CD4-positive, alpha-beta T cell treated with Interleukin-4 for 1 hour (primary cell): ENCODE data around the gene TCF20.

Experiments
- DNase-seq, 2 donors: peaks; one replicate each; pipeline ENCODE4 v3.0.0-alpha.2; 2020 to 2022

The TCF20 gene

DNA sequence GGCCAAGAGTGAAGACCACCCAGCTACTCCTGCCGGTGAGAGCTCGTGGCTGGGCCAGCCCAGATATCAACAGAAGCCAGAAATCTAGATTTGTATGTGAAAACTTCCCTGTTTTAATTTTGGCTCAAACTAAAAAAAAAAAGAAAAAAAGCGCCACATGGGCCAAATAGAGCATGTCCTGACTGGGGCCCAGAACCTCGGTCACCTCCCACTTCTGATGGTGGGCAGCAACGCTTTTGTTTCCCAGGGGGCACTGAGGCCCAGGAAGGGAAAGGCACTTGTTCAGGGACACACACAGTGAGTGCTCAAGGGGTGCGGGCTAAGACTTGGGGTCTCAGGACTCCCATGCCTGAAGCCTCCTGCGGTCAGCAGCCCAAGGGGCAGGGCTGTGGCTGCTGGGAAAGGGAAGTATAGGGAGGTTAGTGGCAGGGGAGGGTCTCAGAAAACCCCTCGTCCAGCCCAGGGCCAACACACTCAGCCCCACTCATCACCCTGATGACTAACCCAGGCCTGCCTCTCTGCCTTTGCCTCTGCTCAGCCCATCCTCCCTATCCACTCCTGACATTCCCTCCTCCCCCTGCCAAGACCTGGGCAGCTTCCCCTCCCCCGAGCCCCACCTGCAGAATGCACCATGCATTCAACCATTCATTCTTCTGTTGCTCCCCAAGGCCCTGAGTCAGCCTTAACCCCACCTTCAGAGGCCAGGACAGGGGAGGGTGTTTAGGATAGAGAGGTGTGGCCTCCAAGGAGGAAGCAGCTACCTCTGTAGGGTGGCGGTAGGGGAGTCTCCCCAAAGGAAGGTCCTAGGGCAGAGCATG is 30.0 kb upstream of the TCF20 start:
- peak; percentile 38 to 51 for DNase-seq

DNA sequence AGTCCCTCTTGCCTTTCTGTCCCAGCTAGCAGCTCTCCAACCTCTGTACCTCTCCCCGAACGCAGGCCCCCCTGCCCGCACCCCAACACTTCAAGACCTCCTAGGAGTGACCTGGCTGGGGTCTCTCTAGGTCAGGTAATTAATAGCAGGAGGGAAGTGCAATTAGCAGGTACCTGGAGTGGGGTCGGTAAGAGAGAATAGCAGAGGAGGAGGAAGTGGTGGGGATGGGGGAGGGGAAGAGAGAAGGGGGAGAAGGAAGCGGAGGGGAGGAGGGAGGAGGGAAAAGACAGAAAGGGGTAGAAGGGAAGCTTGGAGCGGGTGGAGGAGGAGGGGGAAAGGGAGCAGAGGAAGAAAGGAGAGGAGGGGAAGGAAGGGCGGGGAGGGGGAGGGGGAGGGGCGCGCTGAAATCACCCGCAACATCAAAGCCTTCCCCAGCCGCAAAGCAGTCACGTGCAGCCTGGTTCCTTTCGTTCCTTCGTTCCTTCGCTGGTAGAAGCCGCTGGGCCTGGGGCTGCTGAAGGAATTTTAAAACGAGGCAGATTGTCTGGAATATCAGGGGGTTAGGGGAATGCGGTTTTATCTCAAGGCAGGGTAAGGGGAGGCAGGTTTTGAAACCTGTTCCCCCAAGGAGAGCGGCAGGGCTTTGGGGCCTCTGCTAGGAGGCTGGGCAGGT is 29.3 kb upstream of the TCF20 start:
- DNase-seq: peak; percentile 61 to 70

DNA sequence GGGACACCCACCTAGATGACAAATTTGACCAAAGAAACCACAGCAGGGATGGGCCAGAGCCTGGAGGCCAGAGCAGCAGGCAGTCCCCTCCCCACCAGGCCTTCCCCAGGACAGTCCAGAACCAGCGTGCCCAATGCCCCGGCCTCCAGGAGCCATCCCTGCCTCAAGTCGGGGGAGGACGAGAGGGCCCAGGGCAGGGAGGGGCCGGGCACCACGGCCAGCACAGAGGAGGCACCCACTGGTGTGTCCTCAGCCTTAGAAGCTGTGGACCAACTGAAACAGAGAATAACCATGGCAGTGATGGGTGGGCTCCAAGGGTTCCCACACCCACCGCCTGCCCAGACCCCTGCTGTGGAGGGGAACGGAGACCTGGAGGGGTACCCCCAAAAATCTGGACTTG is 28.3 kb upstream of the TCF20 start:
- no peak for DNase-seq

DNA sequence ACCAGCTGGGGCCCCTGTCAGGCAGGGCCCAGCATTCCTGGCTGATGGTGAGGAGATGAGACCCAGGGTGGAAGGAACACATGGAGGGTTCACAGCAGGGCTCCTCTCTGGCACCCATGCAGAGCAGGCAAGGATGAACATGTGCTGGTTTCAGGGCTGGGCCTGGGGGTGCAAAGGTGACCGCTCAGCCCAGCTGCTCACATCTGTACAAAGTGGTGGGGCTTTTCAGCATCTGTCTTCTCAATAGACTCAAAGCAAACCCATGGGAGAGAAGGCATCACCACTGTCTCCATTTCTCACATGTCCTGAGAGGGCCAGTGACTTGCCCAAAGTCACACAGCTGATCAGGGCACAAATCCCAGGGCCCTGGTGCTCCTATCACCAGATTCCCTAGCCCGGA is 27.3 kb upstream of the TCF20 start:
- no peak for DNase-seq

DNA sequence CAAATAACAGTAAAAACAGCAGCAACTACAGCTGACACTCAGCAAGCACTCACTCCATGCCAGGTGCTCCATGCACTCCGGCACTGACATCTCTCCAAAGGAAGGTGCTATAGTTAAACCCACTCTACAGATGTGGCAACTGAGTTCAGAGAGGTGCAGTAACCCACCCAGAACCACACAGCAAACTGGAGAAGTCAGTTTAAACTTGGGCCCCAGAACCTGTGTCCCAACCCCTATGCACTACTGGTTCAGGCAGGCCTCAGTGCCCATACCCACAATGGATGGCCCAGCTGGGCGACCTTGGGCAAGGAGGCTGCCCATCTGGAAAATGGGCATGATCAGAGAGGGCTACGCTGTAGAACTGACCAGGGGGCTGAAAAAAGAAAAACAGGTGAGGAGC is 26.4 kb upstream of the TCF20 start:
- no peak for DNase-seq

DNA sequence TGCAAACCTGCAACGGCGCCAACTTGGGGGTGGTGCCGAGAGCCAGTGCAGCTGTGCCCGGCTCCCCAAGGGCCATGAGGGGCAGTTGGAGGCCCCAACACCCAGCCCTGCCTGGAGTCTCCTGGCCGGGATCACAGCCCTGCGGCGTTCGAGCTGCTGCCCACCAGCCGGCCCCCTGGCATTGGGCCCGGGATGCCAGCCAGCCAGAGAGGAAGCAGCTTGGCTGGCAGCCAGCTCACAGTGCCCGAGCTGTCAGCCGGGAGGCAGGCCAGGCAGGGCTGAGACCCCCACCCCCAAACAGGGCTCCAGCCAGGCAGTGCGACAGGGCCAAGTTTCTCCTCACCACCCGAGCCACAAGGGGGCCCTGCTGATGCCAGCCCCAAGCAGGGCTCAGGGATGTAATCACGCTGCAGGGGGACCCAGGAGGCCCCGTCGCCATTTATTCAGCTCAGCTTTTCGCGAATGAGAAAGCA is 26.0 kb upstream of the TCF20 start:
- no peak for DNase-seq

DNA sequence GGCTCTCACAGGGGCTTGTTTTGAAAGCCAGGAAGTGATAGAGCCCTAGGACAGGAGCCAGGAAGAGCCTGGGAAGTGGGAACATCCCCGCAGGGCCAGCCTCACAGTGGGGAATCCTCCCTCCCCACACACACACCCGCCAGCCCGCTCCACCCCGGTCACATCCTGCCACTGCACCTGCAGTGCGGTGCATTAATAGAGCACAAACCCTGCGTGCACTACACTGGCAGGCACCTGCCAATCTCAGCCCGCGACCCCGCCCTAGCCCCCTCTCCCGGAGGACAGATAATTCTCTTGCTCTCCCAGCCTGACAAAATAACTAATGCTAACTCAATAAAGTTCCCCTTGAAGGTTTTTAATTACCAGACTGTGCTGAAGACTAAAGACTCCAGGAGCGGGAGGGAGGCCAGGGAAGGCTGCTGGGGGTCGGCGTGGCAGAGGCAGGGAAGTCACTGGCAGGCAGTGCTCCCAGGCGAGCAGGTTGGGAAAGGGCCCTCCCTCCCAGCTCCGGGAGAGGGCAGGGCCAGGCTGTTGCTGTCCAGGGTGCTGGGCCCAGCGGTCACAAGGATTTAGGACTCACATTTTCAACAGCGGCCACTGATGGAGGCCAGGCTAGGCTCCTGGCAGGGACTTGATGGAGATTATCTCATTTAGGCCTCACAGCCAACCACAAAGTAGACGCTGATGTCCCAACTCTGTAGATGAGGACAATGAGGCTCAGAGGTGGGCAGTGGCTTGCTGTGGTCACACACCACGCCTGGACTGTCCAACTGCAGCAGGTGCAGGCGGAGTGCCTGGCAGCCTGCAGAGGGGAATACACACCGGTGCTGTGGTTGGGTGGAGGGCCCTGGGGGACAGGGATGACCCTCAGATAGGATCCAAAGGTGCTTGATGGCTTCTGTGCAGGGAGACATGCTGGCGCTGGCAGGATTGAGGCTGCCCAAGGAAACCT is 23.9 kb upstream of the TCF20 start:
- DNase-seq: peak; percentile 22 to 34

DNA sequence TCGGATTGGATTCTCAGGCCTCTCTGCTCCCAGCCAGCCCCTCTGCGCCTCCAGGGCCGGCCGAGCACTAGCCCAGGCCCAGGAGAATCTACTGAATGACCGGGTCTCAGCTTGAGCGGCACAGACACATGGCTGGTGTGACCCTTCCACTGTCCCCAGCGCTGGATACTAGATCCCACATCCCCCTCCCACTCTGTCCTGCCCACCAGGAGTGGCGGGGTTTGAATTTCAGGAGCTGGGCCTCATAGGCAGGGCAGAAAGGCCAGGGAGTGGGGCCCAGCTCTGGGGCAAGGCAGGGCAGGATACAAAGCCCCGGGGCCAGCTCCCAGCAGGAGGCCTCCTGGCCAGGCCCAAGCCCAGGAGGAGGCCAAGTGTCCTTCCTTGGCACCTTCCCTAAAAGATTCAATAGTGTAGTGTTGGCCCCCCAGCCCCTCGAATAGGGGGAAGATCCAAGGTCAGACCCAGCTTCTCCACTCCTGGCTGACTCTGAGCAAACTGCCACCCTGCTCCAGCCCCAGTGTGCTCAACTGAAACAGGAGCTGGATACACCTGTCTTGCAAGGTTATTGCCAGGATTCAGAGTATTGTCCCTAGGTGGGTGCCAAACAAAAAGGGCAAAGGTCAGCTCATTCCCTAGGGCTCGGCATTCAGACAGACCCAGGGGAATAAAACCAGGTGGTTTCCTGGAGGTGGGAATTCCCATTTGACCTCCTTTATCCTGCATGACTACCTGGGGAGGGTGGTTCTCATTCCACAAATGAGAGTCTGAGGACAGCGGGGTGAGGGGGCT is 22.5 kb upstream of the TCF20 start:
- DNase-seq: no peak

DNA sequence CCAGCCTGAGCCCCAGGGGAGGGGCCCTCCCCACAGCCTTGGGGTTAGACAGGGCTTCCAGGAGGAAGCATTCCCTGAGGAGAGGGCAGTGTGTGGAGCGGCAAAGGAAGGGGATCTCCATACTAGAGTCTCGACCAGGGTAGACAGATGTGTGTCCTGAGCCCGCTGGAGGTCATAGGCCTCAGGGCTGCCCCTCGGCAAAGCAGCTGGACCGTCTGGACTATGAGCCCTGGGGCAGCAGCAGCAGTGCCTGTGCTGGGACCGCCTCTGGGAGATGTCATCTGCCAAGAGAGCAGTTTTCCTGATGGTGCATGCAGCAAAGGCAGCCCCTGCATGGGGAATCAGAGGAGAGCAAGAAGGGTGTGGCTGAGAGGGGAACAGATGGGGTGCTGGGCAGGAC is 20.8 kb upstream of the TCF20 start:
- DNase-seq: no peak

DNA sequence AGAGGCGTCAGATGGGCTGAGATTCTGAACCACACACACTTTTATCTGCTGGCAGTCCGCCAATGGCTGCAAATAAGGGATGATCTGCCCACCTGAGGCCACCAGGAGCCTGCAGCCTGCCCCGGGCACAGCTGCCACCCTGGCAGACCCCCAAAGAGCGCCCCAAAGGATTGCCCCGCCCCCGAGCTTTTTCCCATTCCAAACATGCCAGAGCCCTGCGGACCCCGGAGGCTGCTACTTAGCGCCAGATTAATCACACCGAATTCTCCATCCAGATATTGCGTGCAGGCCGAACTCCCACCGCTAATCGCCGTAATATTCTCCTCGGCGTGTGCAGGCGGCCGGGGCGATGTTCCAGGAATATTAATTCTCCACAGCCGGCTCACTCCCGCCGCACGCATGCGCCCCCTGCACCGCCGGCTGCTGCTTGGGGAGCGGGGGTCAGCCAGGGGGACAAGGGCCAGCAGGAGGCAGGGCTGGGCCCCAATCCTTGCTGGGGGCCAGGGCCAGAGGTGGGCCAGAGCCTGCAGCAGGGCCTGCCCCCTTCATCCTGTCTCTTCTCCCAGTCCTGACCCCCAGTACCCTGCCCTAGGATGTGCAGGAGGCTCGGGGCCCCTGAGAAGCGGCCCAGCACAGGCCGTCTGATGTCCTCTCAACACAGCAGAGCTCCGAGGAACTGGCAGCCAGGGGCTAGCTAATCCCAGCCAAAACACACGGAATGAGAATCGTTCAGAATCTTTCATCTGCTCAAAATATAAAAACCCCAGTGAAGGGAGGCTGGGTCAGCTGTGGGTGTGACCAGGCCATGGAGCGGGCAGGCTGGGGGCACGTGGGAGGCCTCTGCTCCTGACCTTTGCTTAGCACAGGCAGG is 19.5 kb upstream of the TCF20 start:
- DNase-seq: no peak

DNA sequence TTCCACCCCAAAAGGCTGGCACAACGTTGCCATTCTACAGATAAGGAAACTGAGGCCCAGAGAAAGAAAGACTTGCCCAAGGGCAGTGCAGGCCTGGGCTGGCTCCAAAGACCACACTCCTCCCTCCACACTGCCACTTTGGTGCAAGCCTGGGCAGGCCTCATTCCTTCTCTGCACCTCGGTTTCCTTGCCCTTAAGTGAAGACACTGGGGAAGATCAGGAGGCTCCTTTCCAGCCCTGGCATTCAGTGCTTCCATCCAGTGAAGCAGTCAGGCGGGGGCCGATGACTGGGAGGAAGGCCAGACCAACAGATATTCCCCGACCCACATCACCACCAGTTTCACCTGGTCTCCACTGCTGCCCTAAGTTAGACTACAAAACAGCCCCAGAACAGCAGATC is 18.3 kb upstream of the TCF20 start:
- no peak for DNase-seq

DNA sequence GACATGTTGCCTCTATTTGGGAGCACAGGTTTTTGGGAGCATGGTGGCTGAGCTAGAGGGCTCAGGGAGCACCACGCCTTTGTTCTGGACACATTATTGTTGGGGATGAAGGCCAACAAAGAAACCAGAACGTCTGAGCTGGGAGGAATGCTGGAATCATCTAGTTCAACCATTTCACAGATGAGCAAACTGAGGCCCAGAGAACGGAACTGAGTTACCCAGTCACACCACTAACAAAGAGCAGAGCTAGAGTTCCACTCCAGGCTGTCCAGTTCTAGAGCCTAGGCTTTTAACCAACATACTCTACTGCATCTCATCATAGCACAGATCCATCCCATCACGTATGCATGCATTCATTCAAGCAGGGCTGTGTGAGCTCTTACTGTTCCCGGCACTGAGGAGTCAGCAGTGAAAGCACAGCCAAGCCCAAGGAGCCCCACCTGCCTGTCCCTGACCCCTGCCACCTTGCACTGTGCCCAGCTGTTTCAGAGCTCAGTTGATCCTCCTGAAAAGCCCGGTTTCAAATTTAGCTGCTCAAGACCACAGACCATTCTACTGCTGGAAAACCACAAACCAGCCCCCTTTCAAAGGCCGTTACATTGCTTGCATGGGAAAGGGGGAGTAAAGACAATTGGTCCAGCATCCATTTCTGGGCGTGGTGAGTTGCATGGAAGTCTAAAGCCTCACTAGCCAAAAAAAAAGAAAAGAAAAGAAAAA is 16.9 kb upstream of the TCF20 start:
- no peak for DNase-seq

DNA sequence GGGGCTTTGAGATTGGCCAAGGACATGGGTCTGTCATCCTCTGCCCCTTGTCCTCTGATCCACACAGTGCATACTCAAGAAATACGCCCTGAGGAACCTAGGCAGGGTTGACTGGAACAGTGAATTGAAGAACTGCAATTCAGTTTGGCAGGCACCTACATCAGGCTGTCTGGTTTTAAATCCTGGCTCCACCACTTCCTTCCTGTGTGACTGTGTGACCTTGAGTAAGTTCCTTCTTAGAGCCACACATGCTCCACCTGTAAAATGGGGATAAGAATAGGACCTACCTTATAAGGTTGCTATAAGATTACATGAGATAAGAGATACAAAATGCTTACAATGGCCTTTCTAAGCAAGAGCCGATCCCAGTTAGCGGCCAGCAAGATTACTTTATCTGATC is 15.8 kb upstream of the TCF20 start:
- peak; percentile 43 to 64 for DNase-seq

DNA sequence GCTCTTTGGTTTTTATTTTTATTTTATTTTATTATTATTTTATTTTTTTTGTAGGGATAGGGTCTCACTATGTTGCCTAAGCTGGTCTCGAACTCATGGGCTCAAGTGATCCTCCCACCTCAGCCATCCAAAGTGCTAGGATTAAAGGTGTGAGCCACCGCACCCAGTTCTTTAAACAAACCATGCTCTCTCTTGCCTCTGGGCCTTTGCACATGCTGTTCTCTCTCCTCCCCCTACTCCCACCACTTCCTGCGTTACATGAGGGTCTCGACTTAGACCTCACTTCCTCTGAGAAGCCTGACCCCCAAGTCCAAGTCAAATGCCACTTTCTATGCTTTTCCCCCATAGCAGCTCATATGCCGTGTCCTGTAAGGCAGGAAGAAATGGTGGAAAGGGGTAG is 15.2 kb upstream of the TCF20 start:
- DNase-seq: no peak

DNA sequence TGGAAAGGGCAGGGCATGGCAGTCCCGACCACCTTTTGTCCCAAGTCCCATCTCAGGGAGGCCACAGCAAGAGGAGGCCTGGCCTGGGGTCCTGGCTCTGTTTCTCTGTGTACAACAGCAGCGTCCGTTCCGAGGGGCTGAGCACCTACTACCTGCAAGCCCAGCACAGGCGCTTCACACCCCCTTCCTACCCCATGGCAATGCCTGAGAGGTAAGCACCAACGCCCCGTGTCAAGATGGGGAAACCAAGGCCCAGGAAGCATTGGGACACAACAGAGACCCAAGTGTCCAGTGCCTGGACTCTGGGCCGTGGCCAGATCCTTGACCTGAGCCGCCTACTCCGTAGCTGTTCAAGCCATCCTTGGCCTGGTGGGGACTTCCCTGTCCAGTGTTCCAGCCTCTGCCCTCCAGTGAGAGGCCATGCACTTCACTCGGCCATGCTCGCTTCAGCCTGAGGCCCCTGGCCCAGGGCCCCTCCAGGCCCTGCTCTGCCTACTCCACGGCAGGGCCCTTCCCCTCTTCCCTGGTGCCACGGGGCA is 14.3 kb upstream of the TCF20 start:
- no peak for DNase-seq

DNA sequence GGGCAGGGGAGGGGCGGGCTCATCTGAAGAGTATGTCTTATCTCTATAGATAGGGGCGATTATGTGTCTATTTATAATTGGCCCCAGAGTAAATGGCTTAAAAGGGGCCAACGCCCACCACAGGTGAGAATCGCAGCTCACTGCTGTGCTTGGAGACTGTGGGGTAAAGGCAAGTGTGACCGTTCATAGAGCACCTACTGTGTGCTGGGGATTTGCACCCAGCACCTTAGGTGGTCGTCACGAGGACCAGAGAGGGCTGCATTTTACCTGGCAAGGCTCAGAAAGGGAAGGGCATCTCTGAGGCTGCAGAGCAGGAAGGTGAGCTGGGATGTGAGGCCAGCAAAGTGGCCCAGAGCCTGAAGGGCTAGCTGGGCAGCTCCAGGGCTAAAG is 13.7 kb upstream of the TCF20 start:
- DNase-seq: no peak

DNA sequence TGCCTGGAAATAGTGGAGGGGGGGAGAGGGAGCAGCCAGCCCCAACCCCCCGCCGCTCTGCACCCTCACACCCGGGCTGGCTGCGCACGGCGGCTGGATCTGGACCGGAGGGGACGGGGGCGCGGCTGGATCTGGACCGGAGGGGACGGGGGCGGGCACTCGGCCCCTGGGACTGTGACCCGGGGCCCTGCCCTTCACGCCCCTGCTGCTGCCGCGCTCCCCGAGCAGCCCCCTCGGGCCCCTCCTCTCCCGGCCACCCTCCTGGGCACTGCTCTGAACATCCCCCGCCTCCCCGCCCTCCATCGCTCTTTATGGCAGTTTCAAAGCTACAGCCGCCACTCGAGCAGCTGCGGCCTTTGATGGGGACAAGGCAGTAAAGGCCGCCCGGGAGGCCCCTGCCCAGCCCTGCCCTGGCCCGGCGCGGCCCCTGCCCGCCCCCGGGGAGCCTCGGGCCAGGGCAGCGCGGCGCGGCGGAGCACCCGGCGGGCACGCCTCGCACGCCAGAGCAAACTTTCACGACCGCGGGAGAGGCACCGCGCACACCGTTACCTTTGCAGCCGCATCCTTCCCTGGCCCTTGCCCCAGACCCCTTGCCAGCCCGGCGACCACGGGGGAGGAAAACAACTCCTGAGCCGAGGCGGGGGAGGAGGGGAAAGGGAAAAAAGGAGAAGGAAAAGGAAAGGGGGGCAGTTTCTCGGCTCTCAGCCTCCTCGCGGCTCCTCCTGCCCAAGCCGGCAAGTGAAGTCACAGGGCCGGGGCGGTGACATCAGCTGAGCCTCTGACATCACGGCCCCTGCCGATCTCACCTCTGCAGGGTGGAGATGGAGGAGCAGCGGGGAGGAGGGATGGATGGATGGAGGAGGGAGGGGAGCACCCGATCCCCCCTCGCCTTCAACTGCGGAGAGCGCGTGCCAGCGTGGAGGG is 13.1 kb upstream of the TCF20 start:
- peak; percentile 43 to 49 for DNase-seq

DNA sequence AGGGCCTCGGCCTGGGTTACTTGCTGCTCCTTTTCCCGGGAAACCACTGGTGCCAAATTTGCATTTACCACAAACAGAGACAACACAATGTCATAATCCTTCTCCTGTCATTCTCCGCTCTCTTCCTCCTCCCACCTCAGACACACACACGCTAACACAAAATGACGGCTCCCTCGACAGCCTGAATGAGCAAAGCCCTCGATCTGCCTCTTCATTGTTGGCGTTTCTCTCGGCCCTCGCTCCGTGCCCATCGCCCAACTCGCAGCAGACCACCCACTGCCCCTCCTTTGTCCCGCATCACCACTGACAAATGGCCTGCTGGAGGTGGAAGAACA is 12.5 kb upstream of the TCF20 start:
- DNase-seq: no peak

DNA sequence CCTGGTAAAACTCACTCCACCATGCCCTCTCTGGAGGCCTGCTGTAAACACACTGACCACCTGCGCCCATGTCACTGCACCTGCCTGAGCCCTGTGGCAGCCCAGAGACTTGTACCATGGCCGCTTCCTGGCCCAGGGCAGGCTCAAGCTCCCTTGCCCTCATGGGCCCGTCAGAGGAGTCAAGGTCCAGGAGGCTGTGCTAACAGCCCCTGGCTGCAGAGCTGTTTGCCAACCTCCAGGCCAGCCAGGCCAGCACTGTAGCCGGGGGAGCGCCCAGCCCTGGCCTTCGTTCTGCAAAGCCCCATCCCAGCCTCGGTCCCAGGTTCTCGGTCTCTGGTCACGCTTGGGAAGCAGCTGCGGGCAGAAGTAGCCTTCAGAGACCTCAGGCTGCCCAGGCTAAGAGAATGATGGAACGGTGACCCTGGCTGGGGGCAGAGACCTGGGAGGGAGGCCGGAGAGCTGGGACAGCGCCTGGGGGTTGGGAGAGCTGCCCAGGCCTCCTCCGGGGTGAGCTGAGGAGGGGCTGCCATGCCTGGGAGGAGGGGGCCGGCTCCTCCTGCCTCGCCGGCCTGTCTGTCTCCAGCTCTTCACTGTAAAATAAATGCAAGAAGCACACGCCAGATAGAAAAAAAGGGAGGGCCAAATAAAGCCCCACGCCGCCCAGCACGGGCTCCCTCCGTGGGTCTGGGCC is 11.9 kb upstream of the TCF20 start:
- DNase-seq: no peak
